ENCODE results near the gene IGSF6.

IGSF6 gene

GRCh38 chr16:21645261-21645721 lies 7.1 kb downstream of the IGSF6 start:
- DNase-seq (ENCODE audit: low read depth), result peak; percentile 25
- peak overlapping the region; percentile 26 for H3K4me3 ChIP-seq (ENCODE audit: low read length)
- TF ChIP-seq CTCF (conservative IDR thresholded peaks at IDR 0.05; ENCODE audit: low read length), result no peak

GRCh38 chr16:21644674-21645073 lies 7.7 kb downstream of the IGSF6 start:
- DNase-seq (ENCODE audit: low read depth), result no peak
- no peak for TF ChIP-seq CTCF (conservative IDR thresholded peaks at IDR 0.05; ENCODE audit: low read length)
- H3K4me3 ChIP-seq (ENCODE audit: low read length), result no peak overlapping the region

- DNase-seq (ENCODE audit: low read depth), result no peak
- TF ChIP-seq CTCF (conservative IDR thresholded peaks at IDR 0.05; ENCODE audit: low read length), result no peak
- H3K4me3 ChIP-seq (ENCODE audit: low read length), result no peak overlapping the region
Observed at GRCh38 chr16:21643785-21644184, 8.6 kb downstream of the IGSF6 start.

- TF ChIP-seq CTCF (conservative IDR thresholded peaks at IDR 0.05; ENCODE audit: low read length), result no peak
- no peak for DNase-seq (ENCODE audit: low read depth)
- no peak overlapping the region for H3K4me3 ChIP-seq (ENCODE audit: low read length)
Observed at GRCh38 chr16:21642861-21643260, 9.5 kb downstream of the IGSF6 start.

GRCh38 chr16:21641916-21642315 lies 10.5 kb downstream of the IGSF6 start:
- no peak overlapping the region for H3K4me3 ChIP-seq (ENCODE audit: low read length)
- no peak for TF ChIP-seq CTCF (conservative IDR thresholded peaks at IDR 0.05; ENCODE audit: low read length)
- no peak for DNase-seq (ENCODE audit: low read depth)

- TF ChIP-seq CTCF (conservative IDR thresholded peaks at IDR 0.05; ENCODE audit: low read length), result no peak
- DNase-seq (ENCODE audit: low read depth), result no peak
Observed at GRCh38 chr16:21639493-21639892, 12.9 kb downstream of the IGSF6 start.

GRCh38 chr16:21638573-21638975 lies 13.8 kb downstream of the IGSF6 start:
- no peak for TF ChIP-seq CTCF (conservative IDR thresholded peaks at IDR 0.05; ENCODE audit: low read length)
- DNase-seq (ENCODE audit: low read depth), result peak; percentile 53

More at GRCh38 chr16:21639493-21639892, 12.9 kb downstream of the IGSF6 start:
- no peak overlapping the region for H3K4me3 ChIP-seq (ENCODE audit: low read length)

More at GRCh38 chr16:21638573-21638975, 13.8 kb downstream of the IGSF6 start:
- H3K4me3 ChIP-seq (ENCODE audit: low read length), result no peak overlapping the region

Data from AG10803 (cell line).